Cardiac muscle cell (in vitro differentiated cells and primary cell): ENCODE data around the gene CHGA. TPM values are rescaled to one million over a fixed set of nuclear protein-coding genes. Genes with fewer than 3 reads are reported as not detected.

Experiments
- DNase-seq, 2 donors: peaks; one replicate each; pipeline versions ENCODE4 v3.0.0 to v3.0.0-alpha.2; 2010 to 2017; ENCODE audit warnings: low read depth in 1 of 2, low spot score in 1 of 2
- H3K27ac ChIP-seq: fragments of 200-600 bp; sonication (generic); 2 replicates; pipeline ENCODE4 v1.5.1; 2016
- H3K27me3 ChIP-seq: fragments of 200-600 bp; sonication (generic); 2 replicates; pipeline ENCODE4 v1.6.0; 2016; ENCODE audit warnings: control low read depth
- H3K36me3 ChIP-seq: fragments of 200-600 bp; sonication (generic); 2 replicates; pipeline ENCODE4 v1.5.1; 2016; ENCODE audit warnings: control low read depth
- H3K4me1 ChIP-seq: fragments of 200-600 bp; sonication (generic); 2 replicates; pipeline ENCODE4 v1.8.1; 2017; ENCODE audit warnings: low read depth, mild to moderate bottlenecking, mixed run types
- H3K4me3 ChIP-seq: fragments of 200-600 bp; sonication (generic); 2 replicates; pipeline ENCODE4 v1.5.1; 2016; ENCODE audit warnings: mild to moderate bottlenecking
- H3K9me3 ChIP-seq: fragments of 200-600 bp; sonication (generic); 2 replicates; pipeline ENCODE4 v1.5.1; 2017; ENCODE audit warnings: low read depth, mild to moderate bottlenecking, control low read depth
- CTCF ChIP-seq: IDR thresholded peaks from 2 replicates; pipeline ENCODE4 v1.5.1; 2012; ENCODE audit warnings: low read depth, mild to moderate bottlenecking, low read length
- polyA plus RNA-seq: library from polyadenylated mRNA; unstranded; fragments of >200 nt; fragmentation: Nextera tagmentation; extraction: Ambion mirVana; gene quantifications from 2 replicates; pipeline ENCODE4 v1.2.1, GENCODE V29; 2016
- total RNA-seq: library from RNA; depleted of rRNA; stranded (reverse); fragments of >200 nt; gene quantifications from 2 replicates; pipeline ENCODE4 v1.2.3, GENCODE V29; 2016

Gene CHGA
- total and polyA plus RNA-seq, 2 experiments from 2014 or later: 0.73 TPM; not detected in 1

- DNase-seq: no peak
- H3K9me3 ChIP-seq: no peaks in the 10 kb centered on the region
- no peaks in the 10 kb centered on the region for H3K36me3 ChIP-seq
- no peak overlapping the region for H3K27ac ChIP-seq
- H3K27me3 ChIP-seq: no peaks in the 10 kb centered on the region
- TF ChIP-seq CTCF: no peak
- H3K4me1 ChIP-seq: peaks cover 3% of the 10 kb centered on the region
- H3K4me3 ChIP-seq: no peak overlapping the region
Measured at GRCh38 chr14:92887157-92887556, 35.8 kb upstream of the CHGA start.

- DNase-seq: no peak
- no peaks in the 10 kb centered on the region for H3K9me3 ChIP-seq
- no peaks in the 10 kb centered on the region for H3K36me3 ChIP-seq
- no peak for TF ChIP-seq CTCF
- no peak overlapping the region for H3K4me3 ChIP-seq
- H3K27me3 ChIP-seq: no peaks in the 10 kb centered on the region
- peaks cover 3% of the 10 kb centered on the region for H3K4me1 ChIP-seq
- no peak overlapping the region for H3K27ac ChIP-seq
Measured at GRCh38 chr14:92888896-92889295, 34.1 kb upstream of the CHGA start.

GRCh38 chr14:92890830-92891588 is 31.9 kb upstream of the CHGA start:
- Histone ChIP-seq H3K36me3 (no peaks in the 10 kb centered on the region), H3K4me1 (peaks cover 3% of the 10 kb centered on the region), H3K4me3 (no peak overlapping the region), H3K27me3 (no peaks in the 10 kb centered on the region), H3K27ac (no peak overlapping the region), H3K9me3 (no peaks in the 10 kb centered on the region)
- no peak for TF ChIP-seq CTCF
- no peak for DNase-seq

GRCh38 chr14:92892589-92892988 is 30.4 kb upstream of the CHGA start:
- no peak for DNase-seq
- no peak for TF ChIP-seq CTCF

GRCh38 chr14:92895352-92895878 is 27.5 kb upstream of the CHGA start:
- H3K4me3 ChIP-seq: no peak overlapping the region
- no peak for DNase-seq
- no peak overlapping the region for H3K27ac ChIP-seq
- no peaks in the 10 kb centered on the region for H3K36me3 ChIP-seq
- H3K4me1 ChIP-seq: no peaks in the 10 kb centered on the region
- TF ChIP-seq CTCF: no peak
- no peaks in the 10 kb centered on the region for H3K27me3 ChIP-seq
- H3K9me3 ChIP-seq: no peaks in the 10 kb centered on the region

More at GRCh38 chr14:92892589-92892988, 30.4 kb upstream of the CHGA start:
- no peaks in the 10 kb centered on the region for H3K9me3 ChIP-seq
- H3K4me1 ChIP-seq: no peaks in the 10 kb centered on the region
- H3K27me3 ChIP-seq: no peaks in the 10 kb centered on the region
- no peak overlapping the region for H3K4me3 ChIP-seq
- H3K27ac ChIP-seq: no peak overlapping the region
- no peaks in the 10 kb centered on the region for H3K36me3 ChIP-seq
